ENCODE measurements around the gene ARNT2. TPM values are rescaled to one million over a fixed set of nuclear protein-coding genes. Genes with fewer than 3 reads are reported as not detected.

The ARNT2 gene
- total RNA-seq, 1 experiment from 2014 or later = 16.8 TPM

DNA sequence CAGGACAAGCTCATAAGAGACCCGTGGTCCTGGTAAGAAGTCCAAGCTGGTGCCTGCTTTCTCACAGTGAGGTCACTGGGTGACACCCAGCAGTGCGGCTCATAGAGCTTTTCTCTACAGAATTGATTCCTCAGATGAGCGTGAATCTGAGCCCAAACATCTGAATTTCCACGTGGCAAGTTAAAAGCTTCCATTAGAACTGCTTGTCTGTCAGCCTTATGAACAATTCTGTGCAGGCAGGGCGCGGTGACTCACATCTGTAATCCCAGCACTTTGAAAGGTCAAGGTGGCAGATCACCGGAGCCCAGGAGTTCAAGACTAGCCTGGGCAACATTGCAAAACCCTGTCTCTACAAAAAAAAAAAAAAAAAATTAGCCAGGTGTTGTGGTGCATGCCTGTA, 177.8 kb downstream of the ARNT2 start:
- H3K4me3 ChIP-seq (ENCODE audit: low read depth in 2 of 2, low read length in 2 of 2) = no peak overlapping the region
- no TSS peak for BruUV-seq (replicated peaks)
- no peak for DNase-seq (ENCODE audit: low read depth, low spot score)
- in situ Hi-C loops (cut with HindIII; ENCODE audit: low pct_unique_long_range_greater_than_20kb, low sequenced_read_pairs) (no loop called here), intact Hi-C loops (cut with micrococcal nuclease; ENCODE audit: unreplicated experiment) (no loop called here)
- H3K36me3 ChIP-seq (ENCODE audit: control insufficient read depth, insufficient read depth, low read length) = no peaks in the 10 kb centered on the region
- no peak overlapping the region for H3K27ac ChIP-seq (ENCODE audit: low read length)
- TF ChIP-seq SIN3A (IDR thresholded peaks at IDR 0.05; ENCODE audit: borderline replicate concordance, insufficient read depth, low read depth, low read length) = no peak
- TF ChIP-seq TCF7L2 (IDR thresholded peaks at IDR 0.05; ENCODE audit: low read depth, low read length) = no peak
- TF ChIP-seq POLR2AphosphoS5 (IDR thresholded peaks at IDR 0.05; ENCODE audit: low read depth, low read length) = no peak
- TF ChIP-seq, protein P1, sequence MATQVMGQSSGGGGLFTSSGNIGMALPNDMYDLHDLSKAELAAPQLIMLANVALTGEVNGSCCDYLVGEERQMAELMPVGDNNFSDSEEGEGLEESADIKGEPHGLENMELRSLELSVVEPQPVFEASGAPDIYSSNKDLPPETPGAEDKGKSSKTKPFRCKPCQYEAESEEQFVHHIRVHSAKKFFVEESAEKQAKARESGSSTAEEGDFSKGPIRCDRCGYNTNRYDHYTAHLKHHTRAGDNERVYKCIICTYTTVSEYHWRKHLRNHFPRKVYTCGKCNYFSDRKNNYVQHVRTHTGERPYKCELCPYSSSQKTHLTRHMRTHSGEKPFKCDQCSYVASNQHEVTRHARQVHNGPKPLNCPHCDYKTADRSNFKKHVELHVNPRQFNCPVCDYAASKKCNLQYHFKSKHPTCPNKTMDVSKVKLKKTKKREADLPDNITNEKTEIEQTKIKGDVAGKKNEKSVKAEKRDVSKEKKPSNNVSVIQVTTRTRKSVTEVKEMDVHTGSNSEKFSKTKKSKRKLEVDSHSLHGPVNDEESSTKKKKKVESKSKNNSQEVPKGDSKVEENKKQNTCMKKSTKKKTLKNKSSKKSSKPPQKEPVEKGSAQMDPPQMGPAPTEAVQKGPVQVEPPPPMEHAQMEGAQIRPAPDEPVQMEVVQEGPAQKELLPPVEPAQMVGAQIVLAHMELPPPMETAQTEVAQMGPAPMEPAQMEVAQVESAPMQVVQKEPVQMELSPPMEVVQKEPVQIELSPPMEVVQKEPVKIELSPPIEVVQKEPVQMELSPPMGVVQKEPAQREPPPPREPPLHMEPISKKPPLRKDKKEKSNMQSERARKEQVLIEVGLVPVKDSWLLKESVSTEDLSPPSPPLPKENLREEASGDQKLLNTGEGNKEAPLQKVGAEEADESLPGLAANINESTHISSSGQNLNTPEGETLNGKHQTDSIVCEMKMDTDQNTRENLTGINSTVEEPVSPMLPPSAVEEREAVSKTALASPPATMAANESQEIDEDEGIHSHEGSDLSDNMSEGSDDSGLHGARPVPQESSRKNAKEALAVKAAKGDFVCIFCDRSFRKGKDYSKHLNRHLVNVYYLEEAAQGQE (IDR thresholded peaks at IDR 0.05; ENCODE audit: insufficient read depth in 1 of 2, low read depth in 2 of 2, low read length in 1 of 2) = no peak
- TF ChIP-seq, protein P2, sequence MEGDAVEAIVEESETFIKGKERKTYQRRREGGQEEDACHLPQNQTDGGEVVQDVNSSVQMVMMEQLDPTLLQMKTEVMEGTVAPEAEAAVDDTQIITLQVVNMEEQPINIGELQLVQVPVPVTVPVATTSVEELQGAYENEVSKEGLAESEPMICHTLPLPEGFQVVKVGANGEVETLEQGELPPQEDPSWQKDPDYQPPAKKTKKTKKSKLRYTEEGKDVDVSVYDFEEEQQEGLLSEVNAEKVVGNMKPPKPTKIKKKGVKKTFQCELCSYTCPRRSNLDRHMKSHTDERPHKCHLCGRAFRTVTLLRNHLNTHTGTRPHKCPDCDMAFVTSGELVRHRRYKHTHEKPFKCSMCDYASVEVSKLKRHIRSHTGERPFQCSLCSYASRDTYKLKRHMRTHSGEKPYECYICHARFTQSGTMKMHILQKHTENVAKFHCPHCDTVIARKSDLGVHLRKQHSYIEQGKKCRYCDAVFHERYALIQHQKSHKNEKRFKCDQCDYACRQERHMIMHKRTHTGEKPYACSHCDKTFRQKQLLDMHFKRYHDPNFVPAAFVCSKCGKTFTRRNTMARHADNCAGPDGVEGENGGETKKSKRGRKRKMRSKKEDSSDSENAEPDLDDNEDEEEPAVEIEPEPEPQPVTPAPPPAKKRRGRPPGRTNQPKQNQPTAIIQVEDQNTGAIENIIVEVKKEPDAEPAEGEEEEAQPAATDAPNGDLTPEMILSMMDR (IDR thresholded peaks at IDR 0.05) = no peak
- no peaks in the 10 kb centered on the region; the same call in 1 of the 2 replicates for H3K27me3 ChIP-seq (ENCODE audit: control insufficient read depth, insufficient read depth, low read length)
- no peaks in the 10 kb centered on the region for H3K9me3 ChIP-seq (ENCODE audit: control insufficient read depth, insufficient read depth, low read depth, low read length)
- CTCF ChIA-PET = interaction anchor here (0.7 to 0.9 kb wide), 2 partner anchors 195 to 197 kb away, joined by 3 to 12 read pairs; partner anchors contain the start of gene CEMIP
- POLR2A ChIA-PET = no interaction called here
- H3K4me1 ChIP-seq (ENCODE audit: control insufficient read depth, insufficient read depth, low read length) = no peaks in the 10 kb centered on the region
- ATAC-seq = no peak

DNA sequence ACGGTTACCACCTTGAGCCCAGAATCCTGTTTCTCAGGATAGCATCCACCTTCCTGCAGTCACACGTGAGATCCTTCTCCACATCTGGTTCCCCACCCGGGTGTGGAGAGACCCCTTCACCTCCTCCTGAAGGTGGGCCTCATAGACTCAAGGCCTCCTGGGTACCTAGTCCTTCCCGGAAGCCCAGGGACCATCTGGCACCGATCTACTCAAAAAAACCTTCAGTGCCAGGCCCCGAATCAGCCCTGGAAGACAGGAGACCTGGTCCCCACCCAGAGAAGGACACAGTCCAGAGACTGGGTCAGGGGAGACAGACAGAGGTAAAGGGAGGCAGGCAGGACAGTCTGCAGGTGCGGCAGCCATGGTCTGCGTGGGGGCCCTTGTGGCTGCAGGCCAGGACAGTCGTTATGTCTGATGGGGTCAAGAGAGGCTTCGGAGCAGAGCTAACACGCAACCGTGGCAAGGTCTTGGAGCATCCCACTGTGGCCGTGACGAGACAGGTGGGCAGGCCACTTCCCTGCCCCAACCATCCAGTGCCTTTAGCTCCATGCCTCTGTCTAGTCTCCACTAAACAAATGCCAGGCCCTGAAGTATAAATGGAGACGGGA, 178.7 kb downstream of the ARNT2 start:
- ChIA-PET CTCF (no interaction called here), POLR2A (no interaction called here)
- intact Hi-C loops (cut with micrococcal nuclease; ENCODE audit: unreplicated experiment) = no loop called here
- TF ChIP-seq POLR2AphosphoS5 (IDR thresholded peaks at IDR 0.05; ENCODE audit: low read depth, low read length) = no peak
- no peak for TF ChIP-seq TCF7L2 (IDR thresholded peaks at IDR 0.05; ENCODE audit: low read depth, low read length)
- TF ChIP-seq, protein P1 (IDR thresholded peaks at IDR 0.05; ENCODE audit: insufficient read depth in 1 of 2, low read depth in 2 of 2, low read length in 1 of 2) = no peak
- TF ChIP-seq SIN3A (IDR thresholded peaks at IDR 0.05; ENCODE audit: borderline replicate concordance, insufficient read depth, low read depth, low read length) = no peak
- TF ChIP-seq, protein P2 (IDR thresholded peaks at IDR 0.05) = no peak
- ATAC-seq (no peak), DNase-seq (ENCODE audit: low read depth, low spot score) (no peak)
- no peaks in the 10 kb centered on the region for H3K9me3 ChIP-seq (ENCODE audit: control insufficient read depth, insufficient read depth, low read depth, low read length)
- BruUV-seq (replicated peaks) = no TSS peak
- H3K27me3 ChIP-seq (ENCODE audit: control insufficient read depth, insufficient read depth, low read length) = no peaks in the 10 kb centered on the region; the same call in 1 of the 2 replicates
- no peak overlapping the region for H3K27ac ChIP-seq (ENCODE audit: low read length)
- in situ Hi-C loops (cut with HindIII; ENCODE audit: low pct_unique_long_range_greater_than_20kb, low sequenced_read_pairs) = no loop called here
- H3K36me3 ChIP-seq (ENCODE audit: control insufficient read depth, insufficient read depth, low read length) = no peaks in the 10 kb centered on the region
- no peaks in the 10 kb centered on the region for H3K4me1 ChIP-seq (ENCODE audit: control insufficient read depth, insufficient read depth, low read length)
- no peak overlapping the region for H3K4me3 ChIP-seq (ENCODE audit: low read depth in 2 of 2, low read length in 2 of 2)
